ENCODE results near the gene FBXL19. TPM values are rescaled to one million over a fixed set of nuclear protein-coding genes. Genes with fewer than 3 reads are reported as not detected.

The FBXL19 gene
- total and polyA plus RNA-seq, 2 experiments from 2014 or later, result 2.1 to 19.4 TPM

DNA sequence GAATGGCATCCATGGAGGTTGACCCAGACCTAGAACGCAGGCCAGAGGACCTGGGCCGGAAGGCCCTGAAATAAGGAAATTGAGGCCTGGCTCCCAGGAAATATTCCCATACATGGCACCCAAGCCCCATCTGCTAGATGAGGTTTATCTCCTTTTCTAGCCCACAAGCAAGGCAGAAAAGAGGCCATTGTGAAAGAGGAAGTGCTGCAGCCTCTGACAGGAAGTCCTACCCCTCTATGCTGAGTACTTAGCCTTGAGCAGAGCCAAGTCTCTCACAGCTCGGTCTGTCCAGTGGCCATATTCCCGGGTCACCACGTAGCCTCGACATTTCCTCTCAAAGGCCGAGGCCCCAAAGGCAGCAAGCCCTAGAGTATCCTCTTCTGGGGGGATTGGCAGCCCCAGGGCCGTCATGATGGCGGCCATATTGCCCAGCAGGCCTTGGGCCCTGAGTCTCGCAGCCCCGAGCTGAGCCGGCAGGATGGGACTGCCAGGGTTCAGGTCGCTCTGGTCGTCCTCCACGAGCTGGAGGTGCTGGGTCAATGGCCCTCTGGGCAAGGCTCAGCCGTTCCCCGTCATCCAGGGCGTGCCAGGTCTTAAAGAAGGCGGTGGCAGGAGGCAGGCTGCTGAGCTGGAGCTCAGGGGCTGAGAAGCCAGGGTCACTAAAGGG lies 19.1 kb upstream of the FBXL19 start:
- Histone ChIP-seq H2AFZ (no peak overlapping the region), H3K27ac (peak overlapping the region; percentile 95), H3K4me3 (no peak overlapping the region), H3K27me3 (no peaks in the 10 kb centered on the region), H3K9me3 (ENCODE audit: low read depth) (no peaks in the 10 kb centered on the region), H3K4me2 (no peak overlapping the region), H3K79me2 (no peaks in the 10 kb centered on the region), H3K9me2 (replicated peaks; ENCODE audit: insufficient read depth) (no peaks in the 10 kb centered on the region), H3K36me3 (replicated peaks; ENCODE audit: insufficient read depth, low read depth) (no peaks in the 10 kb centered on the region), H3K4me1 (ENCODE audit: insufficient read depth) (peaks cover 9% of the 10 kb centered on the region), H4K20me1 (ENCODE audit: insufficient read depth, poor library complexity, severe bottlenecking) (no peaks in the 10 kb centered on the region)
- WGBS (ENCODE audit: low lambda C conversion rate, missing lambda C conversion rate), result 97% methylated on average over 19 of the region's 19 CpGs
- peak; percentile 4 for DNase-seq (ENCODE audit: low spot score)
- TF ChIP-seq, protein P1, sequence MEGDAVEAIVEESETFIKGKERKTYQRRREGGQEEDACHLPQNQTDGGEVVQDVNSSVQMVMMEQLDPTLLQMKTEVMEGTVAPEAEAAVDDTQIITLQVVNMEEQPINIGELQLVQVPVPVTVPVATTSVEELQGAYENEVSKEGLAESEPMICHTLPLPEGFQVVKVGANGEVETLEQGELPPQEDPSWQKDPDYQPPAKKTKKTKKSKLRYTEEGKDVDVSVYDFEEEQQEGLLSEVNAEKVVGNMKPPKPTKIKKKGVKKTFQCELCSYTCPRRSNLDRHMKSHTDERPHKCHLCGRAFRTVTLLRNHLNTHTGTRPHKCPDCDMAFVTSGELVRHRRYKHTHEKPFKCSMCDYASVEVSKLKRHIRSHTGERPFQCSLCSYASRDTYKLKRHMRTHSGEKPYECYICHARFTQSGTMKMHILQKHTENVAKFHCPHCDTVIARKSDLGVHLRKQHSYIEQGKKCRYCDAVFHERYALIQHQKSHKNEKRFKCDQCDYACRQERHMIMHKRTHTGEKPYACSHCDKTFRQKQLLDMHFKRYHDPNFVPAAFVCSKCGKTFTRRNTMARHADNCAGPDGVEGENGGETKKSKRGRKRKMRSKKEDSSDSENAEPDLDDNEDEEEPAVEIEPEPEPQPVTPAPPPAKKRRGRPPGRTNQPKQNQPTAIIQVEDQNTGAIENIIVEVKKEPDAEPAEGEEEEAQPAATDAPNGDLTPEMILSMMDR (IDR thresholded peaks at IDR 0.05; ENCODE audit: poor library complexity), result no peak
- TF ChIP-seq EZH2phosphoT487 (IDR thresholded peaks at IDR 0.05; ENCODE audit: low read depth, severe bottlenecking, unreplicated experiment), result no peak
- TF ChIP-seq EZH2 (IDR thresholded peaks at IDR 0.05; ENCODE audit: borderline replicate concordance), result no peak

GRCh38 chr16:30907064-30907463 lies 16.3 kb upstream of the FBXL19 start:
- no peaks in the 10 kb centered on the region for H3K9me3 ChIP-seq (ENCODE audit: low read depth)
- 79% methylated on average over 4 of the region's 4 CpGs for WGBS (ENCODE audit: low lambda C conversion rate, missing lambda C conversion rate)
- H3K4me1 ChIP-seq (ENCODE audit: insufficient read depth), result peaks cover 5% of the 10 kb centered on the region
- TF ChIP-seq, protein P1 (IDR thresholded peaks at IDR 0.05; ENCODE audit: poor library complexity), result no peak
- TF ChIP-seq EZH2 (IDR thresholded peaks at IDR 0.05; ENCODE audit: borderline replicate concordance) (no peak), EZH2phosphoT487 (IDR thresholded peaks at IDR 0.05; ENCODE audit: low read depth, severe bottlenecking, unreplicated experiment) (no peak)
- no peak overlapping the region for H3K4me2 ChIP-seq
- no peak overlapping the region for H3K27ac ChIP-seq
- H3K79me2 ChIP-seq, result no peaks in the 10 kb centered on the region
- H3K36me3 ChIP-seq (replicated peaks; ENCODE audit: insufficient read depth, low read depth), result no peaks in the 10 kb centered on the region
- no peaks in the 10 kb centered on the region for H4K20me1 ChIP-seq (ENCODE audit: insufficient read depth, poor library complexity, severe bottlenecking)
- no peaks in the 10 kb centered on the region for H3K27me3 ChIP-seq
- no peak for DNase-seq (ENCODE audit: low spot score)
- H3K9me2 ChIP-seq (replicated peaks; ENCODE audit: insufficient read depth), result no peaks in the 10 kb centered on the region
- H3K4me3 ChIP-seq, result no peak overlapping the region
- no peak overlapping the region for H2AFZ ChIP-seq

- Histone ChIP-seq H3K27me3 (no peaks in the 10 kb centered on the region), H3K9me2 (replicated peaks; ENCODE audit: insufficient read depth) (no peaks in the 10 kb centered on the region), H3K9me3 (ENCODE audit: low read depth) (no peaks in the 10 kb centered on the region), H3K79me2 (no peaks in the 10 kb centered on the region), H3K36me3 (replicated peaks; ENCODE audit: insufficient read depth, low read depth) (no peaks in the 10 kb centered on the region), H2AFZ (no peak overlapping the region), H3K4me3 (no peak overlapping the region), H4K20me1 (ENCODE audit: insufficient read depth, poor library complexity, severe bottlenecking) (no peaks in the 10 kb centered on the region), H3K27ac (no peak overlapping the region), H3K4me1 (ENCODE audit: insufficient read depth) (no peaks in the 10 kb centered on the region), H3K4me2 (no peak overlapping the region)
- no peak for DNase-seq (ENCODE audit: low spot score)
- TF ChIP-seq EZH2phosphoT487 (IDR thresholded peaks at IDR 0.05; ENCODE audit: low read depth, severe bottlenecking, unreplicated experiment), result no peak
- TF ChIP-seq, protein P1 (IDR thresholded peaks at IDR 0.05; ENCODE audit: poor library complexity), result no peak
- no peak for TF ChIP-seq EZH2 (IDR thresholded peaks at IDR 0.05; ENCODE audit: borderline replicate concordance)
- WGBS (ENCODE audit: low lambda C conversion rate, missing lambda C conversion rate), result 77% methylated on average over 15 of the region's 18 CpGs
Measured at GRCh38 chr16:30910427-30911029, 12.8 kb upstream of the FBXL19 start.

Data from hepatocyte (in vitro differentiated cells).